ENCODE data around the gene CRB1. TPM values are rescaled to one million over a fixed set of nuclear protein-coding genes. Genes with fewer than 3 reads are reported as not detected.

CRB1 gene
- total RNA-seq, 1 donor from 2014 or later = 0.51 TPM

- H3K4me3 Mint-ChIP-seq = no peak overlapping the region
- TF ChIP-seq, protein P1, sequence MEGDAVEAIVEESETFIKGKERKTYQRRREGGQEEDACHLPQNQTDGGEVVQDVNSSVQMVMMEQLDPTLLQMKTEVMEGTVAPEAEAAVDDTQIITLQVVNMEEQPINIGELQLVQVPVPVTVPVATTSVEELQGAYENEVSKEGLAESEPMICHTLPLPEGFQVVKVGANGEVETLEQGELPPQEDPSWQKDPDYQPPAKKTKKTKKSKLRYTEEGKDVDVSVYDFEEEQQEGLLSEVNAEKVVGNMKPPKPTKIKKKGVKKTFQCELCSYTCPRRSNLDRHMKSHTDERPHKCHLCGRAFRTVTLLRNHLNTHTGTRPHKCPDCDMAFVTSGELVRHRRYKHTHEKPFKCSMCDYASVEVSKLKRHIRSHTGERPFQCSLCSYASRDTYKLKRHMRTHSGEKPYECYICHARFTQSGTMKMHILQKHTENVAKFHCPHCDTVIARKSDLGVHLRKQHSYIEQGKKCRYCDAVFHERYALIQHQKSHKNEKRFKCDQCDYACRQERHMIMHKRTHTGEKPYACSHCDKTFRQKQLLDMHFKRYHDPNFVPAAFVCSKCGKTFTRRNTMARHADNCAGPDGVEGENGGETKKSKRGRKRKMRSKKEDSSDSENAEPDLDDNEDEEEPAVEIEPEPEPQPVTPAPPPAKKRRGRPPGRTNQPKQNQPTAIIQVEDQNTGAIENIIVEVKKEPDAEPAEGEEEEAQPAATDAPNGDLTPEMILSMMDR (IDR thresholded peaks at IDR 0.05; ENCODE audit: unreplicated experiment) = peak; percentile 97
- H3K36me3 Mint-ChIP-seq = no peaks in the 10 kb centered on the region
- no peak for DNase-seq (ENCODE audit: low spot score in 2 of 2, unreplicated experiment in 2 of 2)
- H3K9me3 Mint-ChIP-seq = no peaks in the 10 kb centered on the region
- no peaks in the 10 kb centered on the region for H3K27me3 Mint-ChIP-seq (ENCODE audit: low read depth)
- peaks cover 4% of the 10 kb centered on the region for H3K4me1 Mint-ChIP-seq
- no peak overlapping the region for H3K27ac Mint-ChIP-seq
These were observed 258.8 kb downstream of the CRB1 start for GRCh38 chr1:197526736-197527371.

Other genes starting within 250 kb of the CRB1 start
- not detected in 3 replicates for gene F13B, start 201.0 kb upstream of the CRB1 start, total RNA-seq
- 17.6 to 18.1 TPM (median 17.7 TPM) in 3 replicates for gene ASPM, start 121.6 kb upstream of the CRB1 start, total RNA-seq
- 15.3 to 16.3 TPM (median 16.1 TPM) in 3 replicates for gene ZBTB41, start 67.0 kb upstream of the CRB1 start, total RNA-seq